Suppressor macrophage treated with lipopolysaccharide for 1 hour (primary cell): Measurements from ENCODE around the gene GNB1.

ENCODE experiments used
- DNase-seq, 3 donors: peaks; one replicate each; pipeline ENCODE4 v3.0.0-alpha.2; 2020 to 2022

Gene GNB1

DNA sequence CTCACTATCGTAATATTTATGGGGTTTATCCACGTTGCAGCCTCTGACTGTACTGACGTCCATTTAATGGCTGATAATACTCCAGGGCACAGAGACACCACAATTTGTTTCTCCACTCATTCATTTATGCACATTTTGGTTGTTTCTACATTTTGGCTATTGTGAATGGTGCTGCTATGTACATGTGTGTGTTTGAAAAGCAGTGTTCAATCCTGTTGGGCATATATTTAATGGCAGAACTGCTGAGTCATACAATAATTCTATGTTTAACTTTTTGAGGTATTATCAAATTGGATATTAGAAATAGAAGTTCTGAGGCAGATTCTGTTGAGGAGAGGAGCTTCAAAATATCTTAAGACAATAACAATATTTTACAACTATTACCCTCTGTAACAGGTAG lies 73.7 kb downstream of the GNB1 start:
- DNase-seq: no peak

- no peak for DNase-seq
Measured at GRCh38 chr1:1815606-1816281, 75.1 kb downstream of the GNB1 start.

DNA sequence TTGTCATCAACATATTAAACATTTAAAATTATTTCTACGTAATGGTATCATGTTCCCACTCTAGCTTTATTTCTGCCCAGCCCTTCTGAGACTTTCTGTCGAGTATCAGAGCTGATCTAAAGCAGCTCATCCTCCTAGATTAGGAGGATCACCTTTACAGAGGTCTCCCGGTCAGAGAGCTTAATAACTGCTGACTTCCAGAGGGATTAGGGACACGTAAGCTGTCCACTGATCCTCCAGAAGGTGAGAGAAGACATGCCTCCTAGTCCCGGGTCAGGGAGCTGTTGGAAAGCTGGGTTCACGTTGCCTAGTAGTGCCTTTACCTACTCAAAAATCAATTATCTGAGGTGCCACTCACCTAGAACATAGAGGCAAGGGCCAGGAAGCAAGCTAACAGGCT lies 81.4 kb downstream of the GNB1 start:
- no peak for DNase-seq

DNA sequence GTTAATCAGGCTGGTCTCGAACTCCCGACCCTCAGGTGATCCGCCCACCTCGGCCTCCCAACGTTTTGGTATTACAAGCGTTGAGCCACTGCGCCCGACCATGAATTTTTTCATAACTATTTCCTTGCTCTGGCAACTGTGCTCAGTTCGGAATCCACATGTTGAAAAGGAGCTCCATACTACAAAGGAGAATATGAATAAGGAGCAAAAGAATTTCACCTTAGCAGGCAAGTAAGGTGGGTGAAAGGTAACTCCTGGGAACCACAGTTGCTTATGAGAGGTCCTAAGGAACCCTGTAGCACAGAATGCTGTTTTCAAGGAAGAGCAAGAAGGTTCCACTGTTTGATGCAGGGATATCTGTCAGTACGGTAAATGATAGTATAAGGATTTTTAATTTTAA lies 82.7 kb downstream of the GNB1 start:
- no peak for DNase-seq

GRCh38 chr1:1806890-1807289 lies 84.0 kb downstream of the GNB1 start:
- no peak for DNase-seq

DNA sequence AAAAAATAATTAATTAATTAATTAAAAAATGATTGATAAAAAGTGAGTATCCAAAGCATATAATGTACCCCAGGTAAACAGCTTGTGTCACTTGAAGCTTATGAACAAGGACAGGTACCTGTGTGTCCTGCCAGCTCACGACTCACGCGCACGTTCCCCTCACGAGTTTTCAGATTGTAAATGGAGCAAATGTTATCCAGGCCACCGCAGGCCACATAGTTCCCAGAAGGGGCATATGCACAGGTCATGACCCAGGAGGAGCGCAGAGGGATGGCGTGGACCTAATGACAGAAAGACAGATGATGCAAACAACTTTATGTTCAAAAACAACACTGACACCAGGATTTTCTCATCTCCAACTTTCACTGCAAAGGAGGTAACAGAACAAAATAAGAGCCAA lies 86.6 kb downstream of the GNB1 start:
- no peak for DNase-seq

DNA sequence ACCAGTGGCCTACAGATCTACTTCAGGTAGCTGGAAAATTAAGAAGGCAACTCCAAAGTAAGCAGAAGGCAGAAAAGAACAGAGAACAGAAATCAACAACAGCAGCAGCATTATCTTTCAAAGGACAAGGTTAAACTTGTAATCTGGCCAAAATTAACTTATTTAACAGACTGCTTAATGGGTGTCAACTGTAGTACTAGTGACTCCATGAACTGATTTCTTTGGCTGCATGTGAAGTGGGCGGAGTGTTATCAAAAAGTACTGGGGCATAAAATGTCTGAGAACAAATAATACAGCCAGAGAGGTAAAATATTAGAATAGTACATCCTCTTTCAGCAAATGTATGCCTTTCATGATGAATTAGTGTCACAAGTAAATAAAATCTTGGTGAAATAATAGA lies 88.0 kb downstream of the GNB1 start:
- DNase-seq: no peak

DNA sequence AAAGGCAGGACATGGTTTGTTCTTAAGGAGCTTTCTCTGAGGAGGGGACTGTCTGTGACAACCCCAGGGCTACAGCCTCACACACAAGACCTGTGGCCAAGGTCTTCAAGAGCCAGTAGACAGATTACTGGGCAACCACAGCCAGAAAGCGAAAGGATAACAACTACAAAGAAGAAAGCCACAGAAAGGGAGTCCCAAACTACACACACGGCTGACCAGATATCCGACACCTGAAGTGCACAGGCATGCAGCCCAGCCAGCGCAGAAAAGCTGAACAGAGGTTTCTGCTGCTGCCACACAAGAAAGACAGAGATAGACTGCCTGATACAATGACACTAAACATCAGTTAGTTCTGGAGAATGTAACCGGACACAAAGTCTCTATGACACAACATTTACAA lies 91.2 kb downstream of the GNB1 start:
- no peak for DNase-seq

GRCh38 chr1:1797731-1798341 lies 93.1 kb downstream of the GNB1 start:
- no peak for DNase-seq

DNA sequence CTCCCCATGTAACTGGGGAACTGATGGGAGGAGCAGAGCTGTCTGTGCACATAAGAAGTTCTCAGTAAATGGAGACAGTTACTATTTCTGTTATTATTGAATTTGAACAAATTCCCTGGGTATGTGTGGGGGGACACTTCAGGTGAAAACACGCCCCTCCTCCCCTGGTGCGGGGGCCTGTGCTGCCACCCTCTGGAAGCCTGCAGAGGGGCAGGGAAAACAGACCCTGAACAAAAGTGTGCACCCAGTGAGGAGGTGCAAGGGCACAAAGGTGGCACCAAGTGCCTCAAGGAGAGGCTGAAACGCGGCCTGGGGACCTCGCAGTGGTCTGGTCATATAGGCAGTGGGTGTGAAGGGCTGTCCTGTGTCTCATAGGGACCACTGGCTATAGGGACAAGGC lies 94.4 kb downstream of the GNB1 start:
- DNase-seq: no peak

DNA sequence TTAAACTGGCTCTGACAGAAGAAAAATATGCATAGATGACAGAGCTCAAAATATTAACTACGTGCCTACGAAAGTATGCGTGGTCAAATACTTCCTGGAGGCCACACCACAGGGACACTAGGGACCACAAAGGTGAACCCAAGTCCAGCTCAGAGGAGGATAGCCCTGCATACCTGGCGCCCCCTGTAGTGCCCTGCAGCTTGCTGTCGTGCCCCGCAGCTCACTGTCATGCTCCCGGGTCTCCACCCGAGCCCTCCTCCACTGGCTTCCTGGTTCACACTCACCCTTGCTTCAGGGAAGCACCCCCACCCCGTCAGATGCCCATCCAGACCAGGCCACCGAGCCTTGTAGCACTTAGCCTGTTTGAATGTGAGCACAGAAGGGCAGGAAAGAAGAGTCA lies 95.9 kb downstream of the GNB1 start:
- no peak for DNase-seq

- no peak for DNase-seq
Measured at GRCh38 chr1:1793481-1794244, 97.2 kb downstream of the GNB1 start.

DNA sequence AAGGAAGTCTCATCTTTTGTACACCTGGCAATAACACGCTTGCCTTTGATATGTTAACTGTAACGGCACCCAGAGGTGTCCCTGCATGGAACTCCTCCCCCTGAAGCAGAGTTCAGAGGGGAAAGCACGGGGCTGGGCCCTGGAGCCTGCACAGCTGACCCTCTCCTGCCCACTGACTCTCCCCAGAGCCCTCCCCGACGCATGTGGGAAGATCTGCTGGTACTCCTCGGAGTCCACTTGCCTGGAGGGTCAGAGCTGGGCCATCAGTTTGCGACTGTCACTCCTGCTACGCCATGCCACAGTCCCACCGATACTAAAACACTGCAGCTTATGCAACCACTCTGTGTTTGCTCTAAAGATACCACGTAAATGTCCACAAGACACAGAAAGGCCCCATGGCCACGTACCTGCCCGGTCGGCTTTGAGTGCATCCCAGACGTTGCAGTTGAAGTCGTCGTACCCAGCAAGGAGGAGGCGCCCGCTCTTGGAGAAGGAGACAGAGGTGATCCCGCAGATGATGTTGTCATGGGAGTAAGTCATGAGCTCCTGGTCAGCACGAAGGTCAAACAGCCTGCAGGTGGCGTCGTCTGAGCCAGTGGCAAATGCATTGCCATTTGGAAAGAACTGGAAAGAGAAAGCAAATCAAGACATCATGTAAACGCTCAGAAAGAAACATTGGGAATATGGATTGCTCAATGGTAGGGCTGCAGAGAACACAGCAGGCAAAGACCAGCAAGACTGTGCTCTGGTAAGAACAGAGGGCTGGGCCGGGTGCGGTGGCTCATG lies 102.0 kb downstream of the GNB1 start:
- DNase-seq: peak; percentile 33 to 60 (median 56)

- DNase-seq: no peak
Measured at GRCh38 chr1:1788136-1788535, 102.8 kb downstream of the GNB1 start.

DNA sequence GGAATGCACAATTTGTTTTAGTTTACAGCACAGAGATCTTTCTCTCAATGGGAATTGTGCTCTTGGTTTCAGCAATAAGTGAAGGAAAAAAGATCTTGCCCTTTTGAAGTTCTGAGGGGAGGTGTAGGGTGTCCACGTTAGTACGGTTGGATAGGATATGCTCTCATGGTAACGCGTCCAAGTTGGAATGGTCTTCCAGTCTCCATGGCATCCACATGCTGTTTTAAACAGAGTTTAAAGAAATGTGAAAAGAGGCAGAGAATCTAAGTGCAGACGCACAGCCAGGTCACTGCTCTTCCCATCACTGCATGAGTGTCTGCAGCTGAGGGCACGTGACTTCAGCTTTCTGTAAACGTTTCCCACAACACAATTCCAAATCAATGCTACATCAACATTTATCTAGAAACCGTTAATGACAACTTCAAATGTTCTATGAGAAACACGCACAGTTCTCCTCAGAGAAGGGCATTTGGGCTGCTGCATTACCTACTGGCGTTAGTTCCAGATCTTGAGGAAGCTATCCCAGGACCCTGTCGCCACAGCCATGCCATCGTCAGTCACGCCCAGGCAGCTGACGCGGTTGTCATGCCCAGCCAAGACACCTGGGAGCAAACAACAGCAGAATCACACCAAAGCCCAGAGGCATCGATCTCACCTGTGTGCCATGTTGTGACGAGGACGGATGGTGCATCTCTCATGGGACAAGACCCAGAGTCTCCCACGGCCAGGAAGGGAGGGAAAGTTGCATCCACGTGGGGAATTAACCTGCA lies 103.9 kb downstream of the GNB1 start:
- DNase-seq: no peak

DNA sequence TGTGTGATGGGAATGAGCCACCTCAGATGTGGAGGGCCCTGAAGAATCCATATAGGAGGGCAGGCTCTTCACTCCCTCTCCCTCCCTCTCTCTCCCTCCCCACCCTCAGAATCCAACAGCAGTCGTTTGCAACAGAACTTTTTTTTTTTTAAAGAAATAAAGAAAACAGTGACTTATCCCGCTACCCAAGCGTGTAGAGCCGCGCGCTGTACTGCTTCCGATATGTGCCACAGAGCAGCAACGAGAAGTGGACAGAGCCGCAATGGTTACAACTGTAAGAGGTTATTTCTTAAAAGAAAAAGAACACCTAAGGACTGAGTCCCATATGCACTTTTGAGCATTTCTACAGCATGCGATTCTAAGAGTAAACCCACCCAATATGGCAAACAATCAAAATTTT lies 105.2 kb downstream of the GNB1 start:
- DNase-seq: no peak

DNA sequence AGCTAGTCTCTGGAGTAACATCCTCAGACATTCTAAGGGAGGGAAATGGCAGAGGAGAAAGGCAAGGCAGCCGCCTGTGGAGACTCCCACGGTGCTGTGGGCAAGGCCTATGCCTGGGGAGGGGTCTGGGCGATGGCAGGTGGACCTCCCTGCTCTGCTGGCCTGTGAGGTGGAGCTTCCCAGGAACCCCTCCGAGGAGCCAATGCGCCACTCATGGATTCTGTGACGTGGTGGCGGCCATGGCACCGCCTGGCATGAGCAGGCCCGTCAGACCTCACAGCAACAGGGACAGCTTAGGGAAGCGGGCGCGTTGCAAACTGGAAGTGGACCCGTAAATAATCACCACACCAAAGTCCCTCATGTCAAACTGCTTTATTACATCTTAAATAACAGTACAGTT lies 106.0 kb downstream of the GNB1 start:
- DNase-seq: no peak

DNA sequence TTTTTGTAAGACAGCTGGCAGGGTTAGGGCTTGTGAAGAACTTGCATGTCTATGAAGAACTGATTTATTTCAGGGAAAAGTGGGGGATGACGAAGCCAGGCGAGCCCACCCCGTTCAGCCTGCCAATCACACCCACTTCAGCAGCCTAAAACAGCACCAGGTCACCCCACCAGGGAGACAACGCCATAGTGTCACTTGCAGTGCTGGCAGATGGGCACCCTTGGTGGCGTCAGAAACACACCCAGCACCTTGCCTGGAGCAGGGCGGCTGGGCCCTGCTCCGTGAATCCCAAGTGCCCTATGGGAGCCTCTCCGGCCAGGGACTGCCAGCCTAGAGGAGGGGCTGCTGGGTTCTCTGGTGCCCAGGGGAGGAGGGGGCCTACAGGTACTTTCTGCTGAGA lies 107.6 kb downstream of the GNB1 start:
- DNase-seq: no peak

DNA sequence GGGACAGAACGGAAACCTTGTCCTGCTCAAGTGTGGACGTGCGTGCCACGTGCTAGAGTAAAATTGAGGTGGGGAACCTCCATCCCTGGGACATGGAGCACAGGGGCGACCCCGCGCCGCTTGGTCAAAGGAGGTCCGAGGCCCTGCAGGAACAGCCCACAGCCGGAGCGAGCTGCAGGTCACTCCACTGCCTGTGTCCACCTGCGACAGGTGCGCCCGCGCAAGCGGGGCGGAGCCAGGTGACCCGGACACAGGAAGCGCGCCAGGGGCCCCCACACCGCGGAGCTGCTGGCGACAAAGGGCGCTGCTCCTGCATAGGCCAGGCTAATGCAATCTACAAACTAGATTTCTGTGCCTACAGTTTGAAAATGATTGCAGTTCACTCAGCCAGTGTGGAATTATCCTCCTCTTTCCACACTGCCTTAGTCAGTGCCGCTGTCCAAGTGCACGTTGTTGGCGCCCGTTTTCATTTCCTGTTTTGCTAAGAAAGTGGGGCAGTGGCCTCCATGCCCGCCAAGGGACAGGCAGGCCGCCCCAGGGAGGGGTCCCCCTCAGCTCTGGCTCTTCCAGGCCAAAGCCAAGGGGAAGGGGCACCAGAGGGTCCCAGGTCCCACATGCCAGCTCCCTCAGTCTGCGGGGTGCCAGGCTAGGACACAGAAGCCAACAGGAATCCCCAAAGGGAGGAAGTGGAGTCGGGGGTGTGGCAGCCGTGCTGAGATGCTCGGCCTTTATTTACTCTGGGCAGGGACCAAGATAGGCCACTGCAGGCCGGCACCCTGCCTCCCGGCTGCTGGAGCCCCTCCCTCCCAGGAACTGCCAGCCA lies 108.3 kb downstream of the GNB1 start:
- peak; percentile 79 to 84 (median 80) for DNase-seq

- no peak for DNase-seq
Measured at GRCh38 chr1:1781526-1781903, 109.4 kb downstream of the GNB1 start.

DNA sequence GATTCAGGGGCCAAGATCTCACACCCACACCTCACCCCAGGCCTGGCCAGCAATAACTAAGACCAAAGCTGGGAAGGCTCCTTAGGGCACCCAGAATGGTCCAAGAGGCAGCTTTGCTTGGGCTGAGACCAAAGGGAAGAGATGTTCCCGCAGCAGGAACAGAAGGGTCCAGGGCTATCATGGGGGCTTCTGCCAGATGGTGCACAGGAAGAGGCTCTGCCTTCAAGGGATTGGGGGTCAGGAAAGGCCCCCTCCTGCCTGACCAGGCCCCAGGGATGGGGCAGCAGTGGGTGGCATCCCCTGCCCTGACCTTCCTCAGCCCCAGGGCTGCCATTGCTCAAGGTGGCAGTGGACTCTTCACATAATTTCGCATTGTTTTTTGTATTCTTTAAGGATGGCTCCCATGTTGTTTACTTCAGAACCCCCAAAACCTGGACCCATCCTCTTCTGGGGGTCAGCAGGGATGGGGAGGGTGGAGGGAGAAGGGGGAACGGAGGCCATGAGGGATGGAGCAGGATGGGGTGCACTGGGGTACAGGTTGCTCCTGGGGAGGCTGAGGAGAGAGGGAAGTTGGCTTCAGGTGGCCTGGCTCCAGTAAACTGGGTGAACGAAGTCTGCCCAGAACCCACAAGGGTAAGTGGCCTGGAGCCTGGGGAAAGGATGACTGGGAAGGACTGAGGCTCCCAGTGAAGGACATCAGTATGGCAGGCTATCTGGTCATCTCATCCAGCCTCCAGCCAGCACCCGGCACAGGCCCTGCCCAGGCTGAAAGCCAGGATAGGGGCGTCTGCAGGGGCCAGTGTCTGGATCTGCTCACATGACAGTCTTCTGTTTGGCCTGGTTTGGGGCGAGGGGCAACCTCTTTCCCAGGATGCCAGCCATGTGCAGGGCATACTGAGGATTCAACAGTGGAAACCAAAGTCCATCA lies 110.0 kb downstream of the GNB1 start:
- DNase-seq: no peak
